HFFc6 (cell line): ENCODE measurements around the gene FAM168B. TPM values are rescaled to one million over a fixed set of nuclear protein-coding genes. Genes with fewer than 3 reads are reported as not detected.

Experiments
- DNase-seq: peaks from one replicate; pipeline ENCODE4 v3.0.0-alpha.2; 2018
- H3K27ac Mint-ChIP-seq: 2 replicates; pipeline ENCODE4 v1.8.0; 2020; ENCODE audit warnings: mild to moderate bottlenecking, mixed read lengths
- H3K27me3 Mint-ChIP-seq: 2 replicates; pipeline ENCODE4 v1.8.0; 2021; ENCODE audit warnings: mild to moderate bottlenecking, moderate library complexity, mixed read lengths; ENCODE audit not compliant: insufficient read depth
- H3K36me3 Mint-ChIP-seq: 2 replicates; pipeline ENCODE4 v1.8.0; 2021; ENCODE audit warnings: low read depth, mixed read lengths
- H3K4me1 Mint-ChIP-seq: 2 replicates; pipeline ENCODE4 v1.8.0; 2020; ENCODE audit warnings: low read depth, mixed read lengths
- H3K4me3 Mint-ChIP-seq: 2 replicates; pipeline ENCODE4 v1.8.0; 2020; ENCODE audit warnings: mild to moderate bottlenecking, moderate library complexity, mixed read lengths
- H3K9me3 Mint-ChIP-seq: 2 replicates; pipeline ENCODE4 v1.8.0; 2020; ENCODE audit warnings: mild to moderate bottlenecking, mixed read lengths
- total RNA-seq, 6 experiments: library from RNA; stranded (reverse); fragmentation: NEBNext Ultra II Directional; extraction: Animal tissue kit (Norgen Biotek cat#: 25700); gene quantifications; 2 replicates in 1 of 6; 3 replicates in 5 of 6; pipeline ENCODE4 v1.2.3, GENCODE V29; 2021
- TF ChIP-seq, protein P1 (sequence below): fragments of 200-600 bp; sonication (generic); IDR thresholded peaks from 2 replicates; pipeline ENCODE4 v1.5.0; 2021; ENCODE audit warnings: antibody characterized with exemption, mild to moderate bottlenecking

FAM168B gene
- total RNA-seq, 6 experiments from 2014 or later, result 87.2 to 103 (median 95.3) TPM

DNA sequence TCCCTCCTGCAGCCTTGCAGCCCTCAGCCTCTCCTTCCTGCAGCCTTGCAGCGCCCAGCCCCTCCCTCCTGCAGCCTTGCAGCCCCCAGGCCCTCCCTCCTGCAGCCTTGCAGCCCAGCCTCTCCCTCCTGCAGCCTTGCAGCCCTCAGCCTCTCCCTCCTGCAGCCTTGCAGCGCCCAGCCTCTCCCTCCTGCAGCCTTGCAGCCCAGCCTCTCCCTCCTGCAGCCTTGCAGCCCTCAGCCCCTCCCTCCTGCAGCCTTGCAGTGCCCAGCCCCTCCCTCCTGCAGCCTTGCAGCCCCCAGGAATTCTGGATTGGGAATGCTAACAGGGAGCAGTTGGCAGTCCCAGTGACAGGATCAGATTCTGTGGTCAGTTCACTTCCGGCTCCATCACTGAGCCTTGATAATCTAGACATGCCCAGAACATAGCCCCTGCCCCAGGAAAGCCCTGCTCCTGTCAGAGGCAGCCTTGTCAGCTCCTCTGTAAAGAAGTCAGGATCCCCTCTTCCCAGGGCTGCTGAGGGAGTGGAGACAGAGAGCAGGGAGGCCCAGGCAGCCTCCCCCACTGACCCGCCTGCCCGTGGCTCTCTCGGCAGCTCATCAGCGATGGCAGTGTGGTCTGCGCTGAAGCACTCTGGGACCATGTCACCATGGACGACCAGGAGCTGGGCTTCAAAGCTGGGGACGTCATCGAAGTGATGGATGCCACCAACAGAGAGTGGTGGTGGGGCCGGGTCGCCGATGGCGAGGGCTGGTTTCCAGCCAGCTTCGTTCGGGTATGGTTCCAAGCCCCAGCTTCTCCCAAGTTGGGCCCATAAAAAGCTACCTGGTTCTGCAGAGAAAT lies 54.8 kb downstream of the FAM168B start:
- Mint-ChIP-seq H3K27ac (no peak overlapping the region), H3K27me3 (peaks cover 36% of the 10 kb centered on the region), H3K36me3 (no peaks in the 10 kb centered on the region), H3K4me1 (peaks cover 10% of the 10 kb centered on the region; the same call in 1 of the 2 replicates), H3K4me3 (no peak overlapping the region), H3K9me3 (no peaks in the 10 kb centered on the region)
- no peak for DNase-seq
- TF ChIP-seq, protein P1, sequence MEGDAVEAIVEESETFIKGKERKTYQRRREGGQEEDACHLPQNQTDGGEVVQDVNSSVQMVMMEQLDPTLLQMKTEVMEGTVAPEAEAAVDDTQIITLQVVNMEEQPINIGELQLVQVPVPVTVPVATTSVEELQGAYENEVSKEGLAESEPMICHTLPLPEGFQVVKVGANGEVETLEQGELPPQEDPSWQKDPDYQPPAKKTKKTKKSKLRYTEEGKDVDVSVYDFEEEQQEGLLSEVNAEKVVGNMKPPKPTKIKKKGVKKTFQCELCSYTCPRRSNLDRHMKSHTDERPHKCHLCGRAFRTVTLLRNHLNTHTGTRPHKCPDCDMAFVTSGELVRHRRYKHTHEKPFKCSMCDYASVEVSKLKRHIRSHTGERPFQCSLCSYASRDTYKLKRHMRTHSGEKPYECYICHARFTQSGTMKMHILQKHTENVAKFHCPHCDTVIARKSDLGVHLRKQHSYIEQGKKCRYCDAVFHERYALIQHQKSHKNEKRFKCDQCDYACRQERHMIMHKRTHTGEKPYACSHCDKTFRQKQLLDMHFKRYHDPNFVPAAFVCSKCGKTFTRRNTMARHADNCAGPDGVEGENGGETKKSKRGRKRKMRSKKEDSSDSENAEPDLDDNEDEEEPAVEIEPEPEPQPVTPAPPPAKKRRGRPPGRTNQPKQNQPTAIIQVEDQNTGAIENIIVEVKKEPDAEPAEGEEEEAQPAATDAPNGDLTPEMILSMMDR, result no peak

DNA sequence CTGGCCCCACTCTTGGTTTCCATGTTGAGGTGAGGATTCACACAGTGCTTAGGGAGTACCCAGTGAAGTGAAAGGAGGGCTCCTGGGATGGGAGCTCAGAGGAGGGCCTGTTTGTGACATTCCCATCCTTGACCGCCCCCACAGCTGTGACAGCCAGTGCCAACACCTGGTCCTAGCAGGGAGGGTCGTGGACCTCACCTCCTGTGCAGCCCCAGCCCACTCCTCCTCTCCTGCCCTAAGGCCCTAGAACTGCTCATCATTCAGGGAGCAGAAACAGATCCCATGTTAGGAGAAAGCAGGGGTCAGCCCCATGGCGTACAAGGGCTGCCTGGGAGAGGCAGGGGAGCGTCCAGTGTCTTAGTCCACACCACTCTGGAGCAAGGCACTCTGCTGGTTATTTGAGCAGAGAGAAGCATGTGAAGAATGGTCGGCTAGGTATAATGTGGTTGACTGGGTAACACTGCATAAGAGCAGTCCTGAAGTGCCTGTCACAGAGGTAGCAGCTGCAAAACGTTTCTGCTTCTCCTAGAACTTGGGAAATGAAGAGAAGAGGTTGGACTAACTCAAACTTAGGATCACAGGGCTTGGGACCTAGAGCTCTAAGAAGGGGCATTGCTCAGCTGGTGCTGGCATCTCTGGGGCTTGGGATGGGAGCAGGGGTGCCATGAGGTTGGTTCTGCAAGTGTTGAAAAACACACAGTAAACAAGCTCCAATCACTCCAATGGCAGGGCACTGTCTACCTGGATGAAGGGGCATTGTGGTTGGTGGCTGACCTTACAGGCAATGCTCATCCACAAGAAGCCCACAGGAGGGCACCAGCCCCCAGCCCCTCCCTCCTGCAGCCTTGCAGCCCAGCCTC lies 55.6 kb downstream of the FAM168B start:
- peaks cover 44% of the 10 kb centered on the region for H3K27me3 Mint-ChIP-seq
- no peak for DNase-seq
- H3K9me3 Mint-ChIP-seq, result no peaks in the 10 kb centered on the region
- TF ChIP-seq, protein P1, result no peak
- H3K27ac Mint-ChIP-seq, result no peak overlapping the region
- H3K36me3 Mint-ChIP-seq, result no peaks in the 10 kb centered on the region
- H3K4me3 Mint-ChIP-seq, result no peak overlapping the region
- peaks cover 10% of the 10 kb centered on the region; the same call in 1 of the 2 replicates for H3K4me1 Mint-ChIP-seq

DNA sequence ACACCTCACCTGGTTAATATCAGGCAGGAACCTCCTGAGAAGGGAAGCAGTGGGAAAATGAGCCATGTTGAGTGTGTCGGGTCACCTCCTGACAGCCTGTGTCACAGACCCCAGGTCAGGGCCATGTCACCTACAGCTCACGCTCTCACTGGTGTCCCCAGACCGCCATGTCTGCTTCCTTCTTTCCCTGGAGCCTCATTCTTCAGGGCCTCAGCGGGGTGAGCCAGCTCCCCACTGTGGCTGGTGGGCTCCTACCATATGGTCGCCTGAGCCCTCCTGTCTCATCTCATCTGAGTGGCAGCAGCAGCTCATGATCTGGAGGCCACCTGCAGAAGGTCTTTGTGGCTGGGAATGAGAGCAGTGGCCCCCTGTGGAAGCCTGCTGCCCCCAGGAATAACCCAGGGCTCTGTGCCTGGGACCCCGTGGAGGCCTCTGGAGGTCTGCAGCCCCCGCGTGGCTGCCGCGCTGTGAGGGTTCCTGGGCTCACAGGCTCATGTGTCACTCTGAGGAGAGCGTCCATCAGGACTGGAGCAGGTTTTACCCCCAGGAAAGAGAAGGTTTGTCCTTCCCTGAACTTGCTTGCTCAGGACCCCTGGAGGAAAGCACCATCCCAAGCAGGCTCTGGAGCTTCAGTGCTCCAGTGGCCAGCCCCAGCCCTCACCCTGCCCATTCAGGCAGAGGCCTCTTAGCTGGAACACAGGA lies 56.4 kb downstream of the FAM168B start:
- TF ChIP-seq, protein P1, result no peak
- Mint-ChIP-seq H3K27me3 (peaks cover 44% of the 10 kb centered on the region), H3K4me1 (peaks cover 5% of the 10 kb centered on the region; the same call in 1 of the 2 replicates), H3K27ac (no peak overlapping the region), H3K4me3 (no peak overlapping the region), H3K36me3 (no peaks in the 10 kb centered on the region), H3K9me3 (no peaks in the 10 kb centered on the region)
- no peak for DNase-seq

DNA sequence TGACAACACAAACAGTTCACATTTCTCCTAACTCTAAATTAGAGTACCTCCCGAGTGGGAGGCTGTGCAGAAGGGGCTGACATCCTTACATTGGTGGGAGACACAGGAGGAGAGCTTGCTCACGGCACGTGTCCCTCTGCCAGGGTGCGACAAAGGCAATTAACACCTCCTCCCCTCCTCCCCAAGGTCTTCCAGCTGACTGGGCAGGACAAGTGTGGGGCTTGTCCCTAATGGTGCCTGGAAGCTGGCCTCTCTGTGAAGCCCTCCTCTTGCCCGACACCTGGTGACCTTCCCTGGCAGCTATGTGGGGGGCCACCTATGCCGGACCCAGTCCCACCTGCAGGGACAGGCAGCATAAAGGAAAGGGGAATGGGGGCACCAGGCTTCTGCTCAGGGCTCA lies 57.0 kb downstream of the FAM168B start:
- peaks cover 46% of the 10 kb centered on the region for H3K27me3 Mint-ChIP-seq

DNA sequence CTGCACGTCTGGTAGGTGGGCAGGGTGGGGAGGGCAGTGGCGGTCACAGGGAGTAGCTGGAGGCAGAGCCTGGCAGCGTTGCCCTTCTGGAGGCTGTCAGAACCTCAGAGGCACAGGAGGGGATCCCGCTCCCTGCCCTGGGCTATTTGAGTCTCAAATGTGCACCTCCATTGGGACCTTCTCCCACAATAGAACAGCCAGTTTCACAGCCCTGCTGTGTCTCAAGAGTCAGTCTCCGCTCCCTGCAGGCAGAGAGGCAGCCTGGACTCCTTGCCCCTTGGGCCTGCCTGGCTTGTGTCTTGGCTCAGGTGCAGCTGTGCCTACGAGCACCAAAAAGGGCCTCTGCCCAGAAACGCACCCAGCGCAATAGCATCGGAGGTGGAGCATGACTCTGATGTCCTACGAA lies 57.4 kb downstream of the FAM168B start:
- no peak for DNase-seq
- TF ChIP-seq, protein P1, result no peak
- Mint-ChIP-seq H3K4me1 (peaks cover 5% of the 10 kb centered on the region; the same call in 1 of the 2 replicates), H3K36me3 (no peaks in the 10 kb centered on the region), H3K9me3 (no peaks in the 10 kb centered on the region), H3K4me3 (peak overlapping the region; percentile 9; the same call in 1 of the 2 replicates), H3K27ac (no peak overlapping the region), H3K27me3 (peaks cover 47% of the 10 kb centered on the region)

More for the DNA sequence above, 57.0 kb downstream of the FAM168B start:
- no peaks in the 10 kb centered on the region for H3K36me3 Mint-ChIP-seq
- no peak for DNase-seq
- no peak overlapping the region for H3K27ac Mint-ChIP-seq
- no peaks in the 10 kb centered on the region for H3K9me3 Mint-ChIP-seq
- no peak overlapping the region for H3K4me3 Mint-ChIP-seq
- TF ChIP-seq, protein P1, result no peak
- H3K4me1 Mint-ChIP-seq, result peaks cover 5% of the 10 kb centered on the region; the same call in 1 of the 2 replicates
